DOHH2 (cell line): Measurements from ENCODE around the gene ME3.

Experiments used
- EZH2phosphoT487 ChIP-seq: fragments of 200-600 bp; sonication (generic); IDR thresholded peaks from 2 replicates; pipeline ENCODE4 v1.6.1; 2017; ENCODE audit warnings: borderline replicate concordance, mild to moderate bottlenecking, antibody characterized with exemption, low read length, moderate library complexity, mixed read lengths
- TF ChIP-seq, protein P1 (sequence below): fragments of 200-600 bp; sonication (generic); IDR thresholded peaks from one replicate; pipeline ENCODE4 v1.5.1; 2014; ENCODE audit warnings: antibody characterized with exemption, mild to moderate bottlenecking, low read depth, low read length; ENCODE audit not compliant: poor library complexity, severe bottlenecking

DNA sequence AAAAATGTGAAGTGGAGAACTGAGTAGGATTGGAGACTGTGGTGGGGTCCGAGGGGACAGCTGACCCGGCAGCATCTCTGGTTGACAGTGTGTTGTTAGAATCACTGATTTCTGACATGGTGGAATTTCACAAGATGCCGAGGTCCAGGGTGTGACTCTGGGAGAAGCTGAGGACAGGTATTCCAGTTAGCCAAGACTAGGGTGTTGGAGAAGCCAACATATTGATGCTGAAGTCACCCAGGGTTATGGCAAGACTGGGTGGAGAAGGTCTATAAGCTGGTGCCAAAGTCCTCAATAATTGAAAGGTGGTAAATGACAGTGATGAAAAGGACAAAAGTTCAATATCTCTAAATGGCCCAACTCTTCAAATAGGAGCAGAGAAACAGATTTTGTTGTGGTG is 86.1 kb downstream of the ME3 start:
- no peak for TF ChIP-seq EZH2phosphoT487
- TF ChIP-seq, protein P1, sequence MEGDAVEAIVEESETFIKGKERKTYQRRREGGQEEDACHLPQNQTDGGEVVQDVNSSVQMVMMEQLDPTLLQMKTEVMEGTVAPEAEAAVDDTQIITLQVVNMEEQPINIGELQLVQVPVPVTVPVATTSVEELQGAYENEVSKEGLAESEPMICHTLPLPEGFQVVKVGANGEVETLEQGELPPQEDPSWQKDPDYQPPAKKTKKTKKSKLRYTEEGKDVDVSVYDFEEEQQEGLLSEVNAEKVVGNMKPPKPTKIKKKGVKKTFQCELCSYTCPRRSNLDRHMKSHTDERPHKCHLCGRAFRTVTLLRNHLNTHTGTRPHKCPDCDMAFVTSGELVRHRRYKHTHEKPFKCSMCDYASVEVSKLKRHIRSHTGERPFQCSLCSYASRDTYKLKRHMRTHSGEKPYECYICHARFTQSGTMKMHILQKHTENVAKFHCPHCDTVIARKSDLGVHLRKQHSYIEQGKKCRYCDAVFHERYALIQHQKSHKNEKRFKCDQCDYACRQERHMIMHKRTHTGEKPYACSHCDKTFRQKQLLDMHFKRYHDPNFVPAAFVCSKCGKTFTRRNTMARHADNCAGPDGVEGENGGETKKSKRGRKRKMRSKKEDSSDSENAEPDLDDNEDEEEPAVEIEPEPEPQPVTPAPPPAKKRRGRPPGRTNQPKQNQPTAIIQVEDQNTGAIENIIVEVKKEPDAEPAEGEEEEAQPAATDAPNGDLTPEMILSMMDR: no peak
